IMR-90 (cell line): ENCODE data around the gene MYH11. TPM values are rescaled to one million over a fixed set of nuclear protein-coding genes. Genes with fewer than 3 reads are reported as not detected.

Experiments
- ATAC-seq: fragments of 200-7000 bp; cut with Tn5 transposase; 2 replicates; pipeline ENCODE4 v1.9.1; 2020; ENCODE audit warnings: low read depth, mild to moderate bottlenecking, moderate library complexity
- BruUV-seq: library from RNA; stranded (reverse); fragments of 400-500 nt; replicated peaks from 2 replicates; lab custom pipeline; 2021; lab: Mats Ljungman, UMichigan
- CTCF ChIA-PET: fragments of 300-600 bp; formaldehyde crosslinking; extraction: SDS; loops from one replicate; lab custom pipeline; 2021; ENCODE audit warnings: antibody characterized with exemption; lab: Yijun Ruan, JAX
- POLR2A ChIA-PET: fragments of 300-600 bp; sonication (Branson Sonifier 250); formaldehyde crosslinking; loops from one replicate; lab custom pipeline; 2022; ENCODE audit warnings: antibody characterized with exemption; ENCODE audit not compliant: unreplicated experiment; lab: Charles Lee
- DNase-seq: peaks from one replicate; pipeline ENCODE4 v3.0.0; 2013
- H2AFZ ChIP-seq: replicated peaks from 2 replicates; pipeline ENCODE3; 2013; ENCODE audit warnings: low read length, mild to moderate bottlenecking; ENCODE audit not compliant: poor library complexity
- H2AK5ac ChIP-seq: 2 replicates; pipeline ENCODE4 v1.6.1; 2013; ENCODE audit warnings: low read depth, low read length, inconsistent platforms
- H2AK9ac ChIP-seq: replicated peaks from 2 replicates; pipeline ENCODE3; 2013; ENCODE audit warnings: mild to moderate bottlenecking, low read depth, low read length, moderate library complexity; ENCODE audit not compliant: poor library complexity
- H2BK120ac ChIP-seq: 2 replicates; pipeline ENCODE4 v1.6.1; 2013; ENCODE audit warnings: low read depth, low read length, inconsistent platforms
- H2BK15ac ChIP-seq: 3 replicates; pipeline ENCODE4 v1.6.1; 2013; ENCODE audit warnings: low read depth, low read length, inconsistent platforms
- H2BK20ac ChIP-seq: 2 replicates; pipeline ENCODE4 v1.6.1; 2013; ENCODE audit warnings: low read depth, mild to moderate bottlenecking, inconsistent platforms, low read length, moderate library complexity
- H2BK5ac ChIP-seq: 2 replicates; pipeline ENCODE4 v1.6.1; 2013; ENCODE audit warnings: mild to moderate bottlenecking, low read depth, low read length, inconsistent platforms; ENCODE audit not compliant: poor library complexity, severe bottlenecking
- H3K14ac ChIP-seq: replicated peaks from 2 replicates; pipeline ENCODE4 v1.6.1; 2013; ENCODE audit warnings: low read depth, low read length, inconsistent platforms
- H3K18ac ChIP-seq: 2 replicates; pipeline ENCODE4 v1.6.1; 2013; ENCODE audit warnings: low read depth, low read length, control low read depth
- H3K23ac ChIP-seq: 2 replicates; pipeline ENCODE4 v1.6.1; 2013; ENCODE audit warnings: low read depth, low read length, inconsistent platforms
- H3K27ac ChIP-seq: 2 replicates; pipeline ENCODE4 v1.5.1; 2013; ENCODE audit warnings: mild to moderate bottlenecking, control low read depth, low read length; ENCODE audit not compliant: insufficient read depth
- H3K27me3 ChIP-seq: 2 replicates; pipeline ENCODE4 v1.6.1; 2013; ENCODE audit warnings: low read length; ENCODE audit not compliant: control insufficient read depth, insufficient read depth
- H3K36me3 ChIP-seq: 2 replicates; pipeline ENCODE4 v1.6.1; 2013; ENCODE audit warnings: low read length, mixed read lengths; ENCODE audit not compliant: control insufficient read depth, insufficient read depth
- H3K4ac ChIP-seq: 2 replicates; pipeline ENCODE4 v1.6.1; 2013; ENCODE audit warnings: low read depth, low read length, inconsistent platforms
- H3K4me1 ChIP-seq: 2 replicates; pipeline ENCODE4 v1.6.1; 2013; ENCODE audit warnings: low read length, mixed read lengths; ENCODE audit not compliant: control insufficient read depth, insufficient read depth
- H3K4me2 ChIP-seq: 2 replicates; pipeline ENCODE4 v1.6.1; 2013; ENCODE audit warnings: low read depth, mild to moderate bottlenecking, control low read depth, low read length, moderate library complexity
- H3K4me3 ChIP-seq: 2 replicates; pipeline ENCODE4 v1.5.1; 2013; ENCODE audit warnings: low read depth, mild to moderate bottlenecking, control low read depth, low read length, moderate library complexity; ENCODE audit not compliant: insufficient read depth
- H3K56ac ChIP-seq: 2 replicates; pipeline ENCODE4 v1.6.1; 2013; ENCODE audit warnings: low read length, inconsistent platforms; ENCODE audit not compliant: insufficient read depth; ENCODE audit errors: extremely low read depth
- H3K79me1 ChIP-seq, 2 experiments: 2 replicates each; pipeline ENCODE4 v1.6.1; 2013; ENCODE audit warnings: low read length in 2 of 2, inconsistent platforms in 1 of 2, low read depth in 1 of 2
- H3K9ac ChIP-seq: 2 replicates; pipeline ENCODE4 v1.6.1; 2013; ENCODE audit warnings: low read depth, low read length, control low read depth
- H3K9me1 ChIP-seq: 2 replicates; pipeline ENCODE4 v1.6.1; 2013; ENCODE audit warnings: low read length, inconsistent platforms; ENCODE audit not compliant: insufficient read depth
- H3K9me3 ChIP-seq: 2 replicates; pipeline ENCODE4 v1.6.1; 2013; ENCODE audit warnings: low read length; ENCODE audit not compliant: control insufficient read depth, insufficient read depth
- H4K20me1 ChIP-seq: 2 replicates; pipeline ENCODE4 v1.6.1; 2013; ENCODE audit warnings: low read length, inconsistent platforms; ENCODE audit not compliant: insufficient read depth
- H4K5ac ChIP-seq: 2 replicates; pipeline ENCODE4 v1.6.1; 2013; ENCODE audit warnings: mild to moderate bottlenecking, low read depth, low read length, control low read depth
- H4K8ac ChIP-seq, 2 experiments: 2 replicates each; pipeline ENCODE4 v1.6.1; 2013; ENCODE audit warnings: low read depth in 2 of 2, low read length in 2 of 2, control low read depth in 1 of 2, inconsistent platforms in 1 of 2
- H4K91ac ChIP-seq: 2 replicates; pipeline ENCODE4 v1.6.1; 2013; ENCODE audit warnings: low read depth, low read length, inconsistent platforms; ENCODE audit not compliant: insufficient read depth
- BHLHE40 ChIP-seq: fragments of 150-350 bp; IDR thresholded peaks from 2 replicates; pipeline ENCODE4 v1.6.1; 2016; ENCODE audit warnings: mild to moderate bottlenecking, low read depth, low read length
- CHD1 ChIP-seq: IDR thresholded peaks from 2 replicates; pipeline ENCODE4 v1.6.1; 2012; ENCODE audit warnings: low read depth, low read length, improper control_type of control experiment
- CTCF ChIP-seq: conservative IDR thresholded peaks from 2 replicates; pipeline ENCODE4 v1.5.1; 2012; ENCODE audit warnings: mild to moderate bottlenecking, low read depth, low read length, improper control_type of control experiment
- FOS ChIP-seq: fragments of 150-350 bp; IDR thresholded peaks from 2 replicates; pipeline ENCODE4 v1.6.1; 2016; ENCODE audit warnings: low read depth, low read length
- MXI1 ChIP-seq: IDR thresholded peaks from 2 replicates; pipeline ENCODE4 v1.6.1; 2012; ENCODE audit warnings: low read depth, mild to moderate bottlenecking, low read length, moderate library complexity, borderline replicate concordance
- NFE2L2 ChIP-seq: fragments of 150-350 bp; IDR thresholded peaks from 2 replicates; pipeline ENCODE4 v1.6.1; 2016; ENCODE audit warnings: low read depth, mild to moderate bottlenecking, low read length
- RAD21 ChIP-seq: IDR thresholded peaks from 2 replicates; pipeline ENCODE4 v1.6.1; 2012; ENCODE audit warnings: low read length, improper control_type of control experiment
- RFX5 ChIP-seq: IDR thresholded peaks from 2 replicates; pipeline ENCODE4 v1.8.0; 2012; ENCODE audit warnings: low read depth, mild to moderate bottlenecking, low read length, moderate library complexity
- SMC3 ChIP-seq: fragments of 150-350 bp; IDR thresholded peaks from 2 replicates; pipeline ENCODE4 v1.6.1; 2016; ENCODE audit warnings: low read depth, mild to moderate bottlenecking, antibody characterized with exemption, low read length, moderate library complexity
- USF2 ChIP-seq: fragments of 150-350 bp; IDR thresholded peaks from 2 replicates; pipeline ENCODE4 v1.6.1; 2017; ENCODE audit warnings: mild to moderate bottlenecking, antibody characterized with exemption, low read length, low read depth
- WGBS, 2 experiments: methylation state at CpG; one replicate each; pipeline versions ENCODE4 v1.1.5 to v1.1.7; 2013; ENCODE audit warnings: missing lambda C conversion rate in 2 of 2; ENCODE audit not compliant: insufficient read length in 1 of 2; ENCODE audit errors: extremely low coverage in 2 of 2; 5-methylcytosine and 5-hydroxymethylcytosine counted together
- dilution Hi-C: fragments of 300-500 bp; cut with HindIII; formaldehyde crosslinking; loops from one replicate; pipeline ENCODE4 v1.14.3; 2018; ENCODE audit warnings: low sequenced_read_pairs; ENCODE audit not compliant: unreplicated experiment
- in situ Hi-C: fragments of 300-500 bp; cut with MboI; formaldehyde crosslinking; loops from 3 replicates; pipeline ENCODE4 v1.14.3; 2019; ENCODE audit warnings: low sequenced_read_pairs, inconsistent platforms, mixed read lengths
- intact Hi-C: fragments of 100-400 bp; cut with micrococcal nuclease; formaldehyde crosslinking; loops from 2 replicates; pipeline ENCODE4 v1.10.0; 2022
- polyA plus RNA-seq, 3 experiments: library from polyadenylated mRNA; depleted of rRNA; stranded (reverse); fragments of >200 nt; gene quantifications; 2 replicates each; pipeline ENCODE4 v1.2.3, GENCODE V29; 2012; ENCODE audit warnings: low replicate concordance in 1 of 3
- total RNA-seq: library from RNA; depleted of rRNA; stranded (reverse); fragments of >200 nt; gene quantifications from 2 replicates; pipeline ENCODE4 v1.2.3, GENCODE V29; 2012

Gene MYH11
- total and polyA plus RNA-seq, 2 of the 4 experiments (the other 2 are of a cell fraction) = under 0.01 to 0.12 TPM

GRCh38 chr16:15704545-15704987 is 152.3 kb downstream of the MYH11 start:
- Histone ChIP-seq H2AK9ac (no peak overlapping the region), H2BK5ac (no peak overlapping the region), H3K56ac (no peak overlapping the region), H3K23ac (no peak overlapping the region), H3K27me3 (no peaks in the 10 kb centered on the region), H2BK15ac (no peak overlapping the region), H3K14ac (no peak overlapping the region), H3K9me1 (peaks cover 14% of the 10 kb centered on the region), H2BK20ac (no peak overlapping the region), H2BK120ac (no peak overlapping the region), H3K9me3 (no peaks in the 10 kb centered on the region), H2AFZ (no peak overlapping the region), H3K27ac (no peak overlapping the region), H4K8ac (no peak overlapping the region), H4K5ac (no peak overlapping the region), H2AK5ac (no peak overlapping the region), H3K36me3 (peaks cover 16% of the 10 kb centered on the region), H4K91ac (no peak overlapping the region), H3K4me3 (no peak overlapping the region), H3K4me2 (no peak overlapping the region), H3K4me1 (peaks cover 8% of the 10 kb centered on the region), H3K18ac (no peak overlapping the region), H3K79me1 (peaks cover 4 to 30% of the 10 kb centered on the region in 2 experiments; a peak in 3 of 4 replicates), H3K9ac (no peak overlapping the region), H3K4ac (no peak overlapping the region), H4K20me1 (peaks cover 3% of the 10 kb centered on the region; the same call in 1 of the 2 replicates)
- dilution Hi-C loops = no loop called here
- intact Hi-C loops = loop anchor here (5.0 to 10.0 kb wide), 4 partner anchors 52 to 490 kb away; partner anchors contain the start of gene NDE1
- in situ Hi-C loops = no loop called here
- ChIA-PET POLR2A (no interaction called here), CTCF (no interaction called here)
- BruUV-seq = no TSS peak
- no CpG with 5 or more reads among the region's 8 CpGs for WGBS, 2 experiments
- TF ChIP-seq CHD1 = no peak
- no peak for TF ChIP-seq USF2
- peak; percentile 78 for TF ChIP-seq CTCF
- peak; percentile 81 for TF ChIP-seq RAD21
- no peak for TF ChIP-seq MXI1
- peak; percentile 67 for TF ChIP-seq SMC3
- no peak for TF ChIP-seq RFX5
- TF ChIP-seq NFE2L2 = no peak
- TF ChIP-seq FOS = no peak
- no peak for TF ChIP-seq BHLHE40
- DNase-seq (peak; percentile 69), ATAC-seq (peak; percentile 73)
